IMR-90 (cell line): Measurements from ENCODE around the gene LCN2. TPM values are rescaled to one million over a fixed set of nuclear protein-coding genes. Genes with fewer than 3 reads are reported as not detected.

ENCODE experiments used
- ATAC-seq: fragments of 200-7000 bp; cut with Tn5 transposase; 2 replicates; pipeline ENCODE4 v1.9.1; 2020; ENCODE audit warnings: low read depth, mild to moderate bottlenecking, moderate library complexity
- BruUV-seq: library from RNA; stranded (reverse); fragments of 400-500 nt; replicated peaks from 2 replicates; lab custom pipeline; 2021; lab: Mats Ljungman, UMichigan
- CTCF ChIA-PET: fragments of 300-600 bp; formaldehyde crosslinking; extraction: SDS; loops from one replicate; lab custom pipeline; 2021; ENCODE audit warnings: antibody characterized with exemption; lab: Yijun Ruan, JAX
- POLR2A ChIA-PET: fragments of 300-600 bp; sonication (Branson Sonifier 250); formaldehyde crosslinking; loops from one replicate; lab custom pipeline; 2022; ENCODE audit warnings: antibody characterized with exemption; ENCODE audit not compliant: unreplicated experiment; lab: Charles Lee
- DNase-seq: peaks from one replicate; pipeline ENCODE4 v3.0.0; 2013
- H2AFZ ChIP-seq: replicated peaks from 2 replicates; pipeline ENCODE3; 2013; ENCODE audit warnings: low read length, mild to moderate bottlenecking; ENCODE audit not compliant: poor library complexity
- H2AK5ac ChIP-seq: 2 replicates; pipeline ENCODE4 v1.6.1; 2013; ENCODE audit warnings: low read depth, low read length, inconsistent platforms
- H2AK9ac ChIP-seq: replicated peaks from 2 replicates; pipeline ENCODE3; 2013; ENCODE audit warnings: mild to moderate bottlenecking, low read depth, low read length, moderate library complexity; ENCODE audit not compliant: poor library complexity
- H2BK120ac ChIP-seq: 2 replicates; pipeline ENCODE4 v1.6.1; 2013; ENCODE audit warnings: low read depth, low read length, inconsistent platforms
- H2BK15ac ChIP-seq: 3 replicates; pipeline ENCODE4 v1.6.1; 2013; ENCODE audit warnings: low read depth, low read length, inconsistent platforms
- H2BK20ac ChIP-seq: 2 replicates; pipeline ENCODE4 v1.6.1; 2013; ENCODE audit warnings: low read depth, mild to moderate bottlenecking, inconsistent platforms, low read length, moderate library complexity
- H2BK5ac ChIP-seq: 2 replicates; pipeline ENCODE4 v1.6.1; 2013; ENCODE audit warnings: mild to moderate bottlenecking, low read depth, low read length, inconsistent platforms; ENCODE audit not compliant: poor library complexity, severe bottlenecking
- H3K14ac ChIP-seq: replicated peaks from 2 replicates; pipeline ENCODE4 v1.6.1; 2013; ENCODE audit warnings: low read depth, low read length, inconsistent platforms
- H3K18ac ChIP-seq: 2 replicates; pipeline ENCODE4 v1.6.1; 2013; ENCODE audit warnings: low read depth, low read length, control low read depth
- H3K23ac ChIP-seq: 2 replicates; pipeline ENCODE4 v1.6.1; 2013; ENCODE audit warnings: low read depth, low read length, inconsistent platforms
- H3K27ac ChIP-seq: 2 replicates; pipeline ENCODE4 v1.5.1; 2013; ENCODE audit warnings: mild to moderate bottlenecking, control low read depth, low read length; ENCODE audit not compliant: insufficient read depth
- H3K27me3 ChIP-seq: 2 replicates; pipeline ENCODE4 v1.6.1; 2013; ENCODE audit warnings: low read length; ENCODE audit not compliant: control insufficient read depth, insufficient read depth
- H3K36me3 ChIP-seq: 2 replicates; pipeline ENCODE4 v1.6.1; 2013; ENCODE audit warnings: low read length, mixed read lengths; ENCODE audit not compliant: control insufficient read depth, insufficient read depth
- H3K4ac ChIP-seq: 2 replicates; pipeline ENCODE4 v1.6.1; 2013; ENCODE audit warnings: low read depth, low read length, inconsistent platforms
- H3K4me1 ChIP-seq: 2 replicates; pipeline ENCODE4 v1.6.1; 2013; ENCODE audit warnings: low read length, mixed read lengths; ENCODE audit not compliant: control insufficient read depth, insufficient read depth
- H3K4me2 ChIP-seq: 2 replicates; pipeline ENCODE4 v1.6.1; 2013; ENCODE audit warnings: low read depth, mild to moderate bottlenecking, control low read depth, low read length, moderate library complexity
- H3K4me3 ChIP-seq: 2 replicates; pipeline ENCODE4 v1.5.1; 2013; ENCODE audit warnings: low read depth, mild to moderate bottlenecking, control low read depth, low read length, moderate library complexity; ENCODE audit not compliant: insufficient read depth
- H3K56ac ChIP-seq: 2 replicates; pipeline ENCODE4 v1.6.1; 2013; ENCODE audit warnings: low read length, inconsistent platforms; ENCODE audit not compliant: insufficient read depth; ENCODE audit errors: extremely low read depth
- H3K79me1 ChIP-seq, 2 experiments: 2 replicates each; pipeline ENCODE4 v1.6.1; 2013; ENCODE audit warnings: low read length in 2 of 2, inconsistent platforms in 1 of 2, low read depth in 1 of 2
- H3K9ac ChIP-seq: 2 replicates; pipeline ENCODE4 v1.6.1; 2013; ENCODE audit warnings: low read depth, low read length, control low read depth
- H3K9me1 ChIP-seq: 2 replicates; pipeline ENCODE4 v1.6.1; 2013; ENCODE audit warnings: low read length, inconsistent platforms; ENCODE audit not compliant: insufficient read depth
- H3K9me3 ChIP-seq: 2 replicates; pipeline ENCODE4 v1.6.1; 2013; ENCODE audit warnings: low read length; ENCODE audit not compliant: control insufficient read depth, insufficient read depth
- H4K20me1 ChIP-seq: 2 replicates; pipeline ENCODE4 v1.6.1; 2013; ENCODE audit warnings: low read length, inconsistent platforms; ENCODE audit not compliant: insufficient read depth
- H4K5ac ChIP-seq: 2 replicates; pipeline ENCODE4 v1.6.1; 2013; ENCODE audit warnings: mild to moderate bottlenecking, low read depth, low read length, control low read depth
- H4K8ac ChIP-seq, 2 experiments: 2 replicates each; pipeline ENCODE4 v1.6.1; 2013; ENCODE audit warnings: low read depth in 2 of 2, low read length in 2 of 2, control low read depth in 1 of 2, inconsistent platforms in 1 of 2
- H4K91ac ChIP-seq: 2 replicates; pipeline ENCODE4 v1.6.1; 2013; ENCODE audit warnings: low read depth, low read length, inconsistent platforms; ENCODE audit not compliant: insufficient read depth
- BHLHE40 ChIP-seq: fragments of 150-350 bp; IDR thresholded peaks from 2 replicates; pipeline ENCODE4 v1.6.1; 2016; ENCODE audit warnings: mild to moderate bottlenecking, low read depth, low read length
- CEBPB ChIP-seq: IDR thresholded peaks from 2 replicates; pipeline ENCODE4 v1.6.1; 2012; ENCODE audit warnings: low read depth, low read length, improper control_type of control experiment
- FOS ChIP-seq: fragments of 150-350 bp; IDR thresholded peaks from 2 replicates; pipeline ENCODE4 v1.6.1; 2016; ENCODE audit warnings: low read depth, low read length
- MAZ ChIP-seq: IDR thresholded peaks from 2 replicates; pipeline ENCODE4 v1.6.1; 2012; ENCODE audit warnings: low read depth, mild to moderate bottlenecking, low read length, improper control_type of control experiment, moderate library complexity, borderline replicate concordance
- POLR2A ChIP-seq: IDR thresholded peaks from 2 replicates; pipeline ENCODE4 v1.6.1; 2012; ENCODE audit warnings: mild to moderate bottlenecking, low read depth, low read length
- RAD21 ChIP-seq: IDR thresholded peaks from 2 replicates; pipeline ENCODE4 v1.6.1; 2012; ENCODE audit warnings: low read length, improper control_type of control experiment
- RCOR1 ChIP-seq: IDR thresholded peaks from 2 replicates; pipeline ENCODE4 v1.6.1; 2012; ENCODE audit warnings: mild to moderate bottlenecking, low read length, improper control_type of control experiment; ENCODE audit not compliant: insufficient replicate concordance
- SMC3 ChIP-seq: fragments of 150-350 bp; IDR thresholded peaks from 2 replicates; pipeline ENCODE4 v1.6.1; 2016; ENCODE audit warnings: low read depth, mild to moderate bottlenecking, antibody characterized with exemption, low read length, moderate library complexity
- WGBS, 2 experiments: methylation state at CpG; one replicate each; pipeline versions ENCODE4 v1.1.5 to v1.1.7; 2013; ENCODE audit warnings: missing lambda C conversion rate in 2 of 2; ENCODE audit not compliant: insufficient read length in 1 of 2; ENCODE audit errors: extremely low coverage in 2 of 2; 5-methylcytosine and 5-hydroxymethylcytosine counted together
- dilution Hi-C: fragments of 300-500 bp; cut with HindIII; formaldehyde crosslinking; loops from one replicate; pipeline ENCODE4 v1.14.3; 2018; ENCODE audit warnings: low sequenced_read_pairs; ENCODE audit not compliant: unreplicated experiment
- in situ Hi-C: fragments of 300-500 bp; cut with MboI; formaldehyde crosslinking; loops from 3 replicates; pipeline ENCODE4 v1.14.3; 2019; ENCODE audit warnings: low sequenced_read_pairs, inconsistent platforms, mixed read lengths
- intact Hi-C: fragments of 100-400 bp; cut with micrococcal nuclease; formaldehyde crosslinking; loops from 2 replicates; pipeline ENCODE4 v1.10.0; 2022
- polyA plus RNA-seq, 3 experiments: library from polyadenylated mRNA; depleted of rRNA; stranded (reverse); fragments of >200 nt; gene quantifications; 2 replicates each; pipeline ENCODE4 v1.2.3, GENCODE V29; 2012; ENCODE audit warnings: low replicate concordance in 1 of 3
- total RNA-seq: library from RNA; depleted of rRNA; stranded (reverse); fragments of >200 nt; gene quantifications from 2 replicates; pipeline ENCODE4 v1.2.3, GENCODE V29; 2012
- TF ChIP-seq, protein P1 (sequence below): fragments of 150-350 bp; IDR thresholded peaks from 2 replicates; pipeline ENCODE4 v1.6.1; 2016; ENCODE audit warnings: low read depth, mild to moderate bottlenecking, low read length, moderate library complexity, borderline replicate concordance

The LCN2 gene
- total and polyA plus RNA-seq, 2 of the 4 experiments (the other 2 are of a cell fraction) = not detected

DNA sequence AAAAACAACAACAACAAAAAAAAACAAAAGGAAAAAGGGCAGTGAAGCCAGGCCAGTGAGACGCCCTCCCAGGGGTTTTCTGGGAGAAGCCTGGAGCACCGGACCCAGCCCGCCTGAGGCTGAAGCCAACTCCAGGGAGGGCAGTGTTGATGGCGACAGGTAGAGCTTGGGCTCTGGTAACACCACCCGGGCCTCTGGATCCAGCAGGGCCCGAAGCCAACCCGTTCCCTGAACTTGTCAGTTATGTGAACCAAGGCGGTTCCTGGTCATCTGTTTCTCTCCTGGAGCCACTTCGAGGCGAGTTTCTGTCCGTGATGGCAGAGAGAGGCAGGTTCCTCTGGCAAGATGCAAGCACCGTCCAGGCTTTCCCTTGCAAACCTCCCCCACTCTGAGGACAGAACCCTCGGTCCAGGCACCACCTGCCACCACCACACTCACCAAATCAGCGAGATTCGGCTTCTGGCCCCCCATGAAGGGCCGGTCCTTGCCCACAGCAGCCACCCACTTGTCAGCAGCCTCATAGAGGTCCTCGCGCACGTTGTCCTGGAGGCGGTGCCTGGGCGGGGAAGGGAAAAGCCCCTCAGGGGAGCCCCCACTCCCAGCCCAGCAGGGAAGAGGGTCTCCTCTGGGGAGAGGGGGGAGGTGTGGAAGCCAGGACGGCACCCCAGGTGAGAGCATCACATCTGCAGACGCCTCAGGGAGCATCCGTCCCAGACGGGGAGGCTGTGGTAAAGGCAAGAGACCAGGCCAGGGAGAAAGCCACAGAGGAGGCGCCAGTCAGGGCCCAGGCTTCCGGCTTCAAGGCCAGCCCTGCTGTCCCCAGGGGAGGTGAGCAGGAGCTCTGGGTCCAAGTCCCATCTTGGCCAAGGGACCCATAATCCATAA lies 27.1 kb upstream of the LCN2 start:
- no TSS peak for BruUV-seq
- no peak overlapping the region for H2BK120ac ChIP-seq
- no peak overlapping the region for H3K18ac ChIP-seq
- no peak overlapping the region for H2AK5ac ChIP-seq
- no peak overlapping the region for H4K5ac ChIP-seq
- dilution Hi-C loops = no loop called here
- peaks cover 6% of the 10 kb centered on the region; the same call in 1 of the 2 replicates for H3K4me1 ChIP-seq
- no peak overlapping the region for H2BK20ac ChIP-seq
- H3K9me1 ChIP-seq = peaks cover 4% of the 10 kb centered on the region
- H2BK5ac ChIP-seq = no peak overlapping the region
- H4K91ac ChIP-seq = no peak overlapping the region
- H3K4me2 ChIP-seq = no peak overlapping the region
- ChIA-PET CTCF (no interaction called here), POLR2A (interaction anchor here (0.5 kb wide), 1 partner anchor 302 kb away, joined by 6 read pairs; no protein-coding TSS in a partner anchor)
- intact Hi-C loops = no loop called here
- in situ Hi-C loops = no loop called here
- H2AFZ ChIP-seq = no peak overlapping the region
- H4K20me1 ChIP-seq = peaks cover 17% of the 10 kb centered on the region; the same call in 1 of the 2 replicates
- no peak overlapping the region for H3K23ac ChIP-seq
- H3K27me3 ChIP-seq = no peaks in the 10 kb centered on the region
- no peak overlapping the region for H2BK15ac ChIP-seq
- H3K4ac ChIP-seq = no peak overlapping the region
- ATAC-seq = no peak
- no peak for DNase-seq
- 94% methylated on average over 12 of the region's 27 CpGs; no CpG with 5 or more reads in 1 of the 2 experiments for WGBS, 2 experiments
- no peak overlapping the region for H2AK9ac ChIP-seq
- H3K56ac ChIP-seq = no peak overlapping the region
- peaks cover 24% of the 10 kb centered on the region for H3K36me3 ChIP-seq
- no peaks in the 10 kb centered on the region for H3K9me3 ChIP-seq
- no peak overlapping the region for H3K27ac ChIP-seq
- H3K4me3 ChIP-seq = no peak overlapping the region
- no peak overlapping the region for H3K14ac ChIP-seq
- H3K9ac ChIP-seq = no peak overlapping the region
- peaks cover 8 to 27% of the 10 kb centered on the region in 2 experiments; a peak in 3 of 4 replicates for H3K79me1 ChIP-seq
- H4K8ac ChIP-seq = no peak overlapping the region
- TF ChIP-seq CEBPB (no peak), RCOR1 (no peak), POLR2A (no peak), RAD21 (no peak), SMC3 (no peak), FOS (no peak), BHLHE40 (no peak), MAZ (no peak)
- TF ChIP-seq, protein P1, sequence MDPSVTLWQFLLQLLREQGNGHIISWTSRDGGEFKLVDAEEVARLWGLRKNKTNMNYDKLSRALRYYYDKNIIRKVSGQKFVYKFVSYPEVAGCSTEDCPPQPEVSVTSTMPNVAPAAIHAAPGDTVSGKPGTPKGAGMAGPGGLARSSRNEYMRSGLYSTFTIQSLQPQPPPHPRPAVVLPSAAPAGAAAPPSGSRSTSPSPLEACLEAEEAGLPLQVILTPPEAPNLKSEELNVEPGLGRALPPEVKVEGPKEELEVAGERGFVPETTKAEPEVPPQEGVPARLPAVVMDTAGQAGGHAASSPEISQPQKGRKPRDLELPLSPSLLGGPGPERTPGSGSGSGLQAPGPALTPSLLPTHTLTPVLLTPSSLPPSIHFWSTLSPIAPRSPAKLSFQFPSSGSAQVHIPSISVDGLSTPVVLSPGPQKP = no peak
